GM19452 (cell line): Measurements from ENCODE around the gene ERBIN.
"Not testable (repeated sequence)": the region's sequence is repeated elsewhere in the genome, so short reads cannot be mapped to it uniquely, and the experiment has no call there.

Experiments used
- ATAC-seq: cut with Tn5 transposase; IDR thresholded peaks from one replicate; pipeline ENCODE4 v1.9.1; 2021; ENCODE audit not compliant: unreplicated experiment

Gene ERBIN

GRCh38 chr5:65916636-65917035, 9.7 kb upstream of the ERBIN start:
- ATAC-seq = no peak

GRCh38 chr5:65919773-65920172, 6.6 kb upstream of the ERBIN start:
- ATAC-seq = no peak

DNA sequence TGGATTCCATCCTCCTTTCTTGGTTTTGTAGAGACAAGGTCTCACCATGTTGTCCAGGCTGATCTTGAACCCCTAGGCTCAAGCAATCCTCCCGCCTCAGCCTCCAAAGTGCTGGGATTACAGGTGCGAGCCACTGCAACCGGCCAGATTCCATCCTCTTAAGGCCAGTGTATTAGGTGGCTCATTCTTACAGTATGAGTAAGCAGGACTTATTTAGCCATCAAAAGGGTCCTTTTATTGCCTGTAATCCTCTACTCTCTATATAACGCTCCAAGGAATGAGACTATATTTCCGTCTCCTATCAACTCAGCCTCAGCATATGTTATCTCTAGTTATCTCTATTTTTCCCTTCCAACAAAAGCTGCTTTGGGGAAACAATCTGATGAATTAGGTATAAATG, 3.0 kb upstream of the ERBIN start:
- ATAC-seq = no peak

DNA sequence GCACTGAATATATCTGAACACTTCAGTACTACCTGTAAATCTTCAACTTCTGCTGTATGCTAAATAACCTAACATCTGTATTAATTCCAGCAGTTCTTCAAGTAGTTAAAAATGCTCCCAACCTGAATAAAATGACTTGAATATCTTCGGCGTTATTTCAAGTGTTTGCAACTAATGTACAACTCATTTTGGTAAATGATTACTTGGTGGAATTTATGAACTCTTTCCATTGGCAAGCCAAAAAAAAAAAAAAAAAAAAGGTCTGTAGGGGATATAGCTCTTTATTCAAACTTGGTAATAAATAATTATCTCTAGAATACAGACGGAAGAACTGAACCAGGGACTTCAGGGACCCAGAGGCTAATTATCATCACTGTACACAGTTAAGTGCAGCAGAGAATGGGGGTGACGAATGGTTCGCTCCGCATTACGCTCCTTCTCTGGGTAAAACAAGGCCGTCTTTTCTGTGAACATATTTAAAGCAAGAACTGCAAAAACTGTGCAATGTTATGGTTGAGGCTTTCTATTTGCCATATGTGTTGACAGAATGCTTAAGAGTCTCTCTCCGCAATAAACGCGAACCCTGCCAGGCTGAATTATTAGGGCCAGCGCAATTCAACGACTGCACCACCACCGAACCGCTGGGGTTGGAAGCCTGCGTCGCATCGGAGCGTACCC, 1.9 kb upstream of the ERBIN start:
- no peak for ATAC-seq

DNA sequence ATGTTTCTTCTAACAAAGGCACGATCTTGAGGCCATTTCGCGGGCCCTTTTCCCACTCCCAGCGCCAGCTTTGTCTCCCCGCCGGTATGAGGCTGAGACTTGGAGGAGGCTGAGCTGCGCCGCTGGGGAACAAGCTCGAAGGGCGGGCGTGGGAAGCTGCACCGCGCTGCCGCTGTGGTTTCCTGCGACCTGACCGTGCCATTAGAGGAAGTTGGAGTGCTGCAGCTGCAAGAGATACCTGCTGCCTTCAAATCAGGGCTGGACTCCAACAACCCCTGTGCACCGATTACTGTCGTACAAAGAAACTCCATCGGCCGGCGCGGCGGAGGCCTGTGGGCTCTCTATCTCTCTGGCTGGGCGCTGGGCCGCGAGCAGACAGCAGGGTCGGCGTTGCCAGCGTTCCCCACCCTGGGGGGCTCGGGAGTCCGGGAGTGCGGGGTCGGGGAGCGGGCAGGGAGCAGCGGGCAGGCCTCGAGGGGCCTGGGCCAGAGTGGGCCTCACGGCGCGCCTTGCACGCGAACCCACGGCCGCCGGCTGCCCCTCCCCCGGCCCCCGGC, 1.3 kb upstream of the ERBIN start:
- peak; percentile 64 for ATAC-seq

DNA sequence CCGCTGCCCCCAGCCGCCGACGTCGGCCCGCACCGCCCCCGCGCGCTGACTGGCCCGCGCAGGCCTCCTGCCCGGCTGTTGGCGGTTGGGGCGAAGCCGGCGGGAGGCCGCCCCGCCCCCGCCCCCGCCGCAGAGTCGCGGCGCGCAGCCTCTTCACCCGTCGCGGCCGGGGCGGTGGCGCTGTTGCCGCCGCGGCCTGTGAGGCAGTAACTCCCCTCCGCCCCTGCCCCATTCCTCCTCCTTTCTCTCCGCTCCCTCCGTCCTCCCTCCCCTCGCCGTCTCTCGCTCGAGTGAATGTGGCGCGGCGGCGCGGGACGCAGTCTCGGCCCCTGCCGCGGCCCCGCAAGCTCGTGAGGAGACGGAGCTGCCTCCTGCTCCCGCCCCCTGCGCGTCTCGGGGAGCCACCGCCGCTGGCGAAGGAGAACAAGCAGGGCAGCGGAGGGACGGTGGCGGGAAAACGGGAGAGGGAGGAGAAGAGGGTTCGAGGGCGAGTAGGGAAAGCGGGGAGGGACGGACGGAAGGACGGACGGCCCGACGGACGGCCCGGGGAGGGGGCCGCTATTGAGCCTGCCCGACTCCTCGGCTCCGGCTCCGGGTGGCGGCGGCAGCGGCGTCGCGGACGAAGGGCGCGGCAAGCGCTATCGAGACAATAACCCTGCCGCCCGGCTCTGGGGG, 637 bp upstream of the ERBIN start:
- peak; percentile 62 for ATAC-seq

DNA sequence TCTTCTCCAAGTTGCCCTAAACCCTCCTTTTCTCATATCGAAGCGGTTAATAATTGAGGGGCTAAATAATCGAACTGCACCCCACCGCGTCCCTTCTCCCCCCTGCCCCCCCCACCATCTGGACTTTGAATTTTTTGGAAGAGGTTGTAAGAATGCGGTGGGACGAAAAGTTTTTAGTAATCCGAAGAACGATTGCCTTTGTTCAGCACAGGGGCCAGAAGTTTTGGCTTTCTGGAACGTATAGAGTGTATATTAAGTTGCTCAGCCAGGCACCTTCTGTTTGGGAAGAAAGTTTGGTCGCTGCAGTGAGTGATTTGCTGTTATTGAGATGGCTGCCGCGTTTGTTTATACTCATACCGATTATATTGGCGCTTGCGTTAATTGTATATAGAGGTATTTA, 518 bp downstream of the ERBIN start:
- ATAC-seq = no peak

GRCh38 chr5:65927503-65928321, 1.3 kb downstream of the ERBIN start:
- no peak for ATAC-seq

DNA sequence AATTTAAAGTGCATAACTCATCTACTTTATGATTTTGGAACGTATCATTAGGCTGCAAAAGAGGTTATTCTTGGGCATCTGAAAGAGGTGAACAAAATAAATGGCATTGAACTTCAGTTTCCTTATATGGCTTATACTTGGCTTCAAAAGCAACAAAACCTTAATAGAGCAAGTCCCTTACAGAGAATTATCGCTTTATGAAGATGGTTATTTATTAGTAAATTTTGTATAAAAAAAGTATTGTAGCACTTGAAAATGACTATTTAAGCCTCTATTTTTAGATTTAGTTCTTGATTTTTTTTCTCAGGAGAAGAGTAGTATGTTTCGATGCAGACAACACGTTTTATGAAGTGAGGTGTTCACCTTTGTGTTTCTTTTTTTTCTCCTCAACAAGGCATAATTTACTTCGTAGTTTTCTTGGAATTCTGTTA, 2.0 kb downstream of the ERBIN start:
- ATAC-seq = no peak

DNA sequence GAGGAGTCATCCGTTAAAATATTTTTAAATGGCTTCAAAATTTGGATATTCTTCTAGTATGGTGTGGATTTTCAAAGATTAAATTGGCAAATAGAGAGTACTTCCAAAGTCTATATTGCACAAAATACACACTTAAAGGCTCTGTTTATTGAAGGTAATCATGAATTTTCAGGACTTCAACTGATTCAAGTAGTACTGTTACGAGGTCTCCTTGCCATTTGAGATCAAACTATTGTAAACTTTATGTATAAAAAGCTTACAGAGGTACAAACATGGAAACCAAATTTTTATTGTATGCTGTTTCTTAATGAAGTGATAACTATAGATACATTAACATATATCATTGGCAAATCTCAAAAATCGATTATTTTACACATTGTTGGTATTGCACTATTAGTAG, 2.5 kb downstream of the ERBIN start:
- no peak for ATAC-seq

DNA sequence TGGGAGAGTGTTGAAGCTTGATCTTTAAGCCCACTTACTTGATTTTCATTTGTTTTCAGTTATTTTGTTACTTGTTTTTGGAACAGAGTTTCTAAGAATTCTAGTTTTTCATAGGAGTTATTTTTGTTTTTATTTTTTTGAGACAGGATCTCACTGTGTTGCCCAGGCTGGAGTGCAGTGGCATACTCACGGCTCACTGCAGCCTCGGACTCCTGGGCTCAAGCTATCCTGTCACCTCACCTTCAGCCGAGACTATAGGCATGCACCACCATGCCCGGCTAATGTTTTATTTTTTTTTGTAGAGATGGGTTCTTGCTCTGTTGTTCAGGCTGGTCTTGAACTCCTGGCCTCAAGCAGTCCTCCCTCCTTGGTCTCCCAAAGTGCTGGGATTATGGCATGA, 6.3 kb downstream of the ERBIN start:
- no peak for ATAC-seq

DNA sequence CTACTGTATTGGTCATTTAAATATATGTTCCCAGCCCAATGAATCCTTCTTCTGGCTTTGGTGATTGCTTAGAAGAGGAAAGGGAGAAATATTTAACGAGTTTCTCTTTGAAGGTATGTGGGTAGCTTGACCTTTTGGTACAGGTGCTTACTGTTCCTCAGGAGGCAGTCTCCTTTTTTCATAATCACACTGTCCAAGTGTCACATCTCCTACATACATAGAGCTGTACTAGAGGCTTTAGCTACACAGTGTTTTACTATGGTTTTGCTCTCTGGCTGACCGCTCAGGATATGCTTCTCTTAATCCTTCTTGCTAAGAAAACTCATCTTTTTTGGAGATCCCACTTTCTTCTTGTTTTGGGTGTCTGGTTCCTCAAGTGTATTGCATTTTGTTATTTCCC, 6.9 kb downstream of the ERBIN start:
- no peak for ATAC-seq

GRCh38 chr5:65938256-65938655, 11.9 kb downstream of the ERBIN start:
- ATAC-seq = no peak

DNA sequence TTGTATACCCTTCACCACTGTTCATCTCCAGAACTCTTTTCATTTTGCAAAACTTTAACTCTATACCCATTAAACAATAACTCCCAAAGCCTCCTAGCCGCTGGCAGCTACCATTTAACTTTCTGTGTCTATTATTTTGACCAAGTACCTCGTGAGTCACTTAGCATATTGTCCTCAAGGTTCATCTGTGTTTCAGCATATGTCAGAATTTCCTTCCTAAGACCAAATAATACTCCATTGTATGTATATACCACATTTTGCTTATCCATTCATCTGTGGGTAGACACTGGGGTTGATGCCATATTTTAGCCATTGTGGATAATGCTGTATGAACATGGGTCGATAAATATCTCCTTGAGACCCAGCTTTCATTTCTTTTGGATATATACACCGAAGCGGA, 17.4 kb downstream of the ERBIN start:
- ATAC-seq = no peak

DNA sequence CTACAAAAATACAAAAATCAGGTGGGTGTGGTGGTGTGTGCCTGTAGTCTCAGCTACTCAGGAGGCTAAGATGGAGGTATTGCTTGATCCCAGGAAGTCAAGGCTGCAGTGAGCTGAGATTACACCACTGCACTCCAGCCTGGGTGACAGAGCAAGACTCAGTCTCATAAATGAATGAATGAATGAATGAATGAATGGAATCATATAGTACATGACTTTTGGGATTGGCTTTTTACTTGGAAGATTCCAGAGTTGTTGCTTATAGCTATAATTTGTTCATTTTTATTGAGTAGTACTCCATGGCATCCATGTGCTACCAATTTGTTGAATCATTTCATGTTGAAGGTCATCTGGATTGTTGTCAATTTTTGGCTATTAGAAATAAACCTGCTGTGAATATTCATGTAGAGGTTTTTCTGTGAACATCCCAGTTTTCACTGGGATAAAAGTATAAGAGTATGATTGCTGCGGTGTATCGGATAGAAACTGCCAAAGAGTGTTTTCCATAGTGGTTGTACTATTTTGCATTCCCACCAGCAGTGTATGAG, 19.9 kb downstream of the ERBIN start:
- ATAC-seq = no peak

DNA sequence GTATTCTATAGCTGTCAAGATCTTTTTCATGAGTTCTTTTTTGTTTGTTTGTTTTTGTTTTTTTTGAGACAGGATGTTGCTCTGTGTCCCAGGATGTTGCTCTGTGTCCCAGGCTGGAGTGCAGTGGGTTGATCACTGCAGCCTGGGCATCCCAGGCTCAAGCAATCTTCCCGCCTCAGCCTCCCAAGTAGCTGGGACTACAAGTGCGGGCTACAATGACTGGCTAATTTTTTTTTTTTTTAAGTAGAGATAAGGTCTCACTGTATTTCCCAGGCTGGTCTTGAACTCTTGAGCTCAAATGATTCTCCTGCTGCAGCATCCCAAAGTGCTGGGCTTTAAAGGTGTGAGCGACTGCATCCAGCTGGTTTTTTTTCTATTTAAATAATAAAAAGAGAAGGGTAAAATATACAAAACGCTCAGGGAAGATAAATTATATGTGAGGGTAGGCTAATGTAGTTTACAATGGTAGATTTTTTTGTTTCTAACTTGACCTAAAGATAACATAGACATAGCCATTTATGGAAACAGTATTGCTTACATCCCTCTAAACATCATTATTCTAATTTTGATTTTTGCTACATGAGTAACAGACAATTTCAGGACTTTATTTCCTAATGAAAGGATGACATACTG, 21.9 kb downstream of the ERBIN start:
- ATAC-seq = no peak

DNA sequence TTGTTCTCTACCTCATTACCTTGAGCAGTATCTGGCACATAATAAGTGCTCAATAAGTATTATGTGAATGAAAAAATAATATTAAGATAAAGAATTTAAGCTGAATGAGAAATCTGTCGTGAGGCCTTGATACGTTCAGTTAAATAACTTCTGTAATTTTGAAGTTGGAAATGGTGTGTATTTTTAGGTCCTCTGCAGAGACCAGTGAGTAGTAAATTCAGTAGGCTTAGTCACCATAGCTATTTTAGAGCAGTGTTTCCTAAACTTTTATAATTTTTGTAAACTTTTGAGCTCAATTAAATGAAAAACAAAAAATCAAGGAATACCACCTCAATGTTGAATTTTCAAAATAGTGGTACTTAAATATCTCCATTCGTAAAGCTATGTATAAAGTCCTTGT, 25.0 kb downstream of the ERBIN start:
- ATAC-seq = no peak

DNA sequence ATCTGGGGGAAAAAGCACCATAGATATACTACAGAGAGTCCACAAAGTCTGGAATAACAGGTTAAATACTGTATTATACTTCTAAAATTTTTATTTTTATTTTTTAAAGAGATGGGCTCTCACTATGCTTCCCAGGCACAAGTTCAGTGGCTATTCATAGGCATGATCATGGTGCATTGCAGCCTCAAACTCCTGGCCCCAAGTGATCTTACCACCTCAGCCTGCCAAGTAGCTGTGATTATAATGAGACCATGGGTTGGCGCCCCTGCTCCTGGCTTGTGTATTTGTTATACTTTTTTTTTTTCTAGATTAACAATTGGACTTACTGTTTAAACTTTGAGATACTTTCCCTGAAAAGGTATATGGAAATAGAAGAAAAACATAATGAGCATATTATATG, 25.9 kb downstream of the ERBIN start:
- ATAC-seq = no peak

- no peak for ATAC-seq
These were observed 27.8 kb downstream of the ERBIN start for GRCh38 chr5:65954200-65954599.

DNA sequence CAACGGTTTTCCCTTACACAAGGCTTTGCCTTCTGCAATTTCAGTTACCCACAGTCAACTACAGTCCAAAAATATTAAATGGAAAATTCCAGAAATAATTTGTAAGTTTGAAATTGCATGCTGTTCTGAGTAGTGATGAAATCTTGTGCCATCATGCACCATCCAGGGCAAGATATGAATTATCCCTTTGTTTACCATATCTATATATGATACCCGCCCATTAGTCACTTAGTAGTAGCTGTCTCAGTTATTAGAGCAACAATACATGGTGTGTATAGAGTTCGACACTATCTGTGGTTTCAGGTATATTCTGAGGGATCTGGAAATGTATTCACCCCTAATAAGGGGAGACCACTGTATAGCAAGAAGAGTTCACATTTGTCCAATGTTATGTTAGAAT, 29.4 kb downstream of the ERBIN start:
- no peak for ATAC-seq

GRCh38 chr5:65957703-65958102, 31.3 kb downstream of the ERBIN start:
- not testable (repeated sequence) for ATAC-seq
